ENCODE results near the gene EFCC1.

GRCh38 chr3:128997486-128998133 is 3.5 kb upstream of the EFCC1 start:
- TF ChIP-seq CTCF (IDR thresholded peaks at IDR 0.05; ENCODE audit: control extremely low read depth in 1 of 3, insufficient read depth in 1 of 3, low read depth in 1 of 3, low read length in 3 of 3) (no peak), EZH2 (IDR thresholded peaks at IDR 0.05; ENCODE audit: low read depth, low read length, severe bottlenecking) (no peak), SIN3A (conservative IDR thresholded peaks at IDR 0.05 in 1 of 2, IDR thresholded peaks at IDR 0.05 in 1 of 2; ENCODE audit: low read depth in 1 of 2, low read length in 2 of 2) (no peak), SP1 (IDR thresholded peaks at IDR 0.05; ENCODE audit: low read depth, low read length) (no peak), TAF1 (IDR thresholded peaks at IDR 0.05; ENCODE audit: low read depth, low read length) (no peak), CREB1 (IDR thresholded peaks at IDR 0.05) (no peak), POLR2A (IDR thresholded peaks at IDR 0.05; ENCODE audit: control extremely low read depth in 1 of 2, low read depth in 2 of 2, low read length in 2 of 2) (no peak), JUND (IDR thresholded peaks at IDR 0.05; ENCODE audit: low read length) (no peak), SIRT6 (IDR thresholded peaks at IDR 0.05; ENCODE audit: low read length) (no peak), GABPA (IDR thresholded peaks at IDR 0.05; ENCODE audit: borderline replicate concordance, insufficient read depth, low read length) (no peak)
